Esophagus squamous epithelium (tissue), 4 donors: Measurements from ENCODE around the gene TIMM44.

Experiments used
- POLR2A ChIP-seq, 4 donors: fragments of 450-650 bp; IDR thresholded peaks; one replicate each; pipeline ENCODE4 v1.6.1; 2017; ENCODE audit warnings: antibody characterized with exemption in 4 of 4, mild to moderate bottlenecking in 4 of 4, moderate library complexity in 3 of 4
- TF ChIP-seq, protein P1 (sequence below), 6 experiments: fragments of 450-650 bp in 4 of 6; fragments of 200-600 bp in 2 of 6; sonication (generic) in 2 of 6; IDR thresholded peaks; one replicate each; pipeline ENCODE4 v1.5.1; 2016 to 2019; ENCODE audit warnings: antibody characterized with exemption in 6 of 6, mild to moderate bottlenecking in 4 of 6, moderate library complexity in 4 of 6

DNA sequence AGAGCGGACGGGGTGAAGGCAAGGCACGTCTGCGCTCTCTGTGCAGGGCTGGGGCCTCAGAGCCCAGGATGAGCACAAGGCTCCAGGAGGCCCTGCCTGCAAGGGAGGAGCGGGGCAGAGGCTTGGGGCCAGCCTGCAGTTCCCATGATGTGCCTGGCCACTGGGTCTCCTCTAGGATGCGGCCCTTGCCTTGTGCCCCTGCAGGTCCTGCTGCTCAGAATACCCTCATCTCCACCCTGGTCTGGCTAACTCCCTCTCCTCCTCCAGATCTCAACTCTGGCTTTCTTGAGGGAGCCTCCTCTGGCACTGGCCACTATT lies 34.2 kb upstream of the TIMM44 start:
- TF ChIP-seq, protein P1, sequence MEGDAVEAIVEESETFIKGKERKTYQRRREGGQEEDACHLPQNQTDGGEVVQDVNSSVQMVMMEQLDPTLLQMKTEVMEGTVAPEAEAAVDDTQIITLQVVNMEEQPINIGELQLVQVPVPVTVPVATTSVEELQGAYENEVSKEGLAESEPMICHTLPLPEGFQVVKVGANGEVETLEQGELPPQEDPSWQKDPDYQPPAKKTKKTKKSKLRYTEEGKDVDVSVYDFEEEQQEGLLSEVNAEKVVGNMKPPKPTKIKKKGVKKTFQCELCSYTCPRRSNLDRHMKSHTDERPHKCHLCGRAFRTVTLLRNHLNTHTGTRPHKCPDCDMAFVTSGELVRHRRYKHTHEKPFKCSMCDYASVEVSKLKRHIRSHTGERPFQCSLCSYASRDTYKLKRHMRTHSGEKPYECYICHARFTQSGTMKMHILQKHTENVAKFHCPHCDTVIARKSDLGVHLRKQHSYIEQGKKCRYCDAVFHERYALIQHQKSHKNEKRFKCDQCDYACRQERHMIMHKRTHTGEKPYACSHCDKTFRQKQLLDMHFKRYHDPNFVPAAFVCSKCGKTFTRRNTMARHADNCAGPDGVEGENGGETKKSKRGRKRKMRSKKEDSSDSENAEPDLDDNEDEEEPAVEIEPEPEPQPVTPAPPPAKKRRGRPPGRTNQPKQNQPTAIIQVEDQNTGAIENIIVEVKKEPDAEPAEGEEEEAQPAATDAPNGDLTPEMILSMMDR (IDR thresholded peaks at IDR 0.05), result no peak
- TF ChIP-seq POLR2A (IDR thresholded peaks at IDR 0.05), result no peak
